ENCODE measurements around the gene VSIG8.

VSIG8 gene

GRCh38 chr1:159827102-159827490 is 35.4 kb downstream of the VSIG8 start:
- H3K4me1 Mint-ChIP-seq (ENCODE audit: low read depth), result peaks cover 36% of the 10 kb centered on the region
- no peak overlapping the region for H3K27ac Mint-ChIP-seq
- H3K4me3 Mint-ChIP-seq, result peak overlapping the region; percentile 39
- peaks cover 2% of the 10 kb centered on the region for H3K36me3 Mint-ChIP-seq (ENCODE audit: low read depth)
- no peak for DNase-seq (ENCODE audit: low spot score)
- peaks cover 18% of the 10 kb centered on the region for H3K27me3 Mint-ChIP-seq (ENCODE audit: low read depth)
- H3K9me3 Mint-ChIP-seq, result no peaks in the 10 kb centered on the region

- peak within 1 kb of the TSS; percentile 62 for H3K27ac Mint-ChIP-seq
- H3K27me3 Mint-ChIP-seq (ENCODE audit: low read depth), result peaks cover 20% of the 10 kb centered on the region
- H3K4me3 Mint-ChIP-seq, result peak within 1 kb of the TSS; percentile 52
- peaks cover 2% of the 10 kb centered on the region for H3K36me3 Mint-ChIP-seq (ENCODE audit: low read depth)
- peak; percentile 57 for DNase-seq (ENCODE audit: low spot score)
- no peaks in the 10 kb centered on the region for H3K9me3 Mint-ChIP-seq
- H3K4me1 Mint-ChIP-seq (ENCODE audit: low read depth), result peaks cover 36% of the 10 kb centered on the region
These were observed 35.9 kb downstream of the VSIG8 start, which contains the start of gene SLAMF8 for GRCh38 chr1:159826441-159827101. SLAMF8 (plus strand) TSS chr1:159826873; CDS start chr1:159826899, 26 bp downstream.

- Mint-ChIP-seq H3K27ac (no peak overlapping the region), H3K4me3 (peak overlapping the region; percentile 52), H3K9me3 (no peaks in the 10 kb centered on the region), H3K36me3 (ENCODE audit: low read depth) (peaks cover 2% of the 10 kb centered on the region), H3K4me1 (ENCODE audit: low read depth) (peaks cover 36% of the 10 kb centered on the region), H3K27me3 (ENCODE audit: low read depth) (peaks cover 20% of the 10 kb centered on the region)
- DNase-seq (ENCODE audit: low spot score), result no peak
These were observed 36.9 kb downstream of the VSIG8 start for GRCh38 chr1:159825564-159825963.

- Mint-ChIP-seq H3K9me3 (no peaks in the 10 kb centered on the region), H3K4me1 (ENCODE audit: low read depth) (peaks cover 34% of the 10 kb centered on the region), H3K27ac (no peak overlapping the region), H3K4me3 (no peak overlapping the region), H3K27me3 (ENCODE audit: low read depth) (peaks cover 27% of the 10 kb centered on the region), H3K36me3 (ENCODE audit: low read depth) (peaks cover 2% of the 10 kb centered on the region)
- DNase-seq (ENCODE audit: low spot score), result no peak
These were observed 39.1 kb downstream of the VSIG8 start for GRCh38 chr1:159823406-159823805.

GRCh38 chr1:159821171-159821867 is 41.1 kb downstream of the VSIG8 start:
- Mint-ChIP-seq H3K4me3 (no peak overlapping the region), H3K27ac (no peak overlapping the region), H3K27me3 (ENCODE audit: low read depth) (peaks cover 29% of the 10 kb centered on the region), H3K9me3 (no peaks in the 10 kb centered on the region), H3K36me3 (ENCODE audit: low read depth) (no peaks in the 10 kb centered on the region), H3K4me1 (ENCODE audit: low read depth) (peaks cover 15% of the 10 kb centered on the region)
- DNase-seq (ENCODE audit: low spot score), result no peak

GRCh38 chr1:159817276-159818041 is 45.0 kb downstream of the VSIG8 start:
- H3K27ac Mint-ChIP-seq, result no peak overlapping the region
- H3K4me3 Mint-ChIP-seq, result no peak overlapping the region
- no peaks in the 10 kb centered on the region for H3K9me3 Mint-ChIP-seq
- H3K36me3 Mint-ChIP-seq (ENCODE audit: low read depth), result no peaks in the 10 kb centered on the region
- no peak for DNase-seq (ENCODE audit: low spot score)
- no peaks in the 10 kb centered on the region for H3K4me1 Mint-ChIP-seq (ENCODE audit: low read depth)
- H3K27me3 Mint-ChIP-seq (ENCODE audit: low read depth), result peaks cover 30% of the 10 kb centered on the region

- no peaks in the 10 kb centered on the region for H3K36me3 Mint-ChIP-seq (ENCODE audit: low read depth)
- DNase-seq (ENCODE audit: low spot score), result no peak
- no peaks in the 10 kb centered on the region for H3K4me1 Mint-ChIP-seq (ENCODE audit: low read depth)
- no peak overlapping the region for H3K27ac Mint-ChIP-seq
- no peak overlapping the region for H3K4me3 Mint-ChIP-seq
- H3K9me3 Mint-ChIP-seq, result no peaks in the 10 kb centered on the region
- peaks cover 30% of the 10 kb centered on the region for H3K27me3 Mint-ChIP-seq (ENCODE audit: low read depth)
These were observed 46.5 kb downstream of the VSIG8 start for GRCh38 chr1:159815926-159816325.

- no peak for DNase-seq (ENCODE audit: low spot score)
- Mint-ChIP-seq H3K9me3 (no peaks in the 10 kb centered on the region), H3K36me3 (ENCODE audit: low read depth) (no peaks in the 10 kb centered on the region), H3K4me1 (ENCODE audit: low read depth) (peaks cover 10% of the 10 kb centered on the region), H3K27ac (no peak overlapping the region), H3K27me3 (ENCODE audit: low read depth) (peaks cover 47% of the 10 kb centered on the region), H3K4me3 (no peak overlapping the region)
These were observed 57.5 kb downstream of the VSIG8 start for GRCh38 chr1:159804924-159805323.
